Liver (tissue), 9 donors: ENCODE measurements around the gene PDLIM7. TPM values are rescaled to one million over a fixed set of nuclear protein-coding genes. Genes with fewer than 3 reads are reported as not detected.

Experiments used
- DNase-seq: peaks from one replicate; pipeline ENCODE4 v3.0.0-alpha.2; 2017; ENCODE audit warnings: low spot score
- H3K27ac ChIP-seq, 2 donors: one replicate each; pipeline ENCODE4 v1.7.0; 2013; ENCODE audit warnings: inconsistent platforms in 2 of 2, low read length in 2 of 2, control low read depth in 1 of 2, low read depth in 1 of 2, mild to moderate bottlenecking in 1 of 2
- H3K27me3 ChIP-seq, 4 donors: one replicate each; pipeline versions ENCODE4 v1.6.1 to v1.7.0; 2013; ENCODE audit warnings: low read length in 3 of 4, inconsistent platforms in 1 of 4, mild to moderate bottlenecking in 1 of 4, moderate library complexity in 1 of 4; ENCODE audit not compliant: control insufficient read depth in 4 of 4, insufficient read depth in 4 of 4
- H3K36me3 ChIP-seq, 4 donors: one replicate each; pipeline versions ENCODE4 v1.6.1 to v1.7.0; 2013; ENCODE audit warnings: low read length in 3 of 4, mild to moderate bottlenecking in 3 of 4, low read depth in 1 of 4, moderate library complexity in 1 of 4; ENCODE audit not compliant: control insufficient read depth in 4 of 4, insufficient read depth in 3 of 4
- H3K4me1 ChIP-seq, 4 donors: one replicate each; pipeline versions ENCODE4 v1.6.1 to v1.7.0; 2013; ENCODE audit warnings: low read length in 3 of 4, mild to moderate bottlenecking in 3 of 4, moderate library complexity in 1 of 4; ENCODE audit not compliant: control insufficient read depth in 4 of 4, insufficient read depth in 4 of 4
- H3K4me3 ChIP-seq, 3 donors: one replicate each; pipeline versions ENCODE4 v1.6.1 to v1.7.0; 2013; ENCODE audit warnings: low read length in 3 of 3, control low read depth in 1 of 3, low read depth in 1 of 3, mild to moderate bottlenecking in 1 of 3
- H3K9ac ChIP-seq, 2 donors: one replicate each; pipeline ENCODE4 v1.7.0; 2013; ENCODE audit warnings: low read length in 2 of 2, mild to moderate bottlenecking in 2 of 2, moderate library complexity in 2 of 2, control low read depth in 1 of 2, low read depth in 1 of 2
- H3K9me3 ChIP-seq, 4 donors: one replicate each; pipeline versions ENCODE4 v1.6.1 to v1.7.0; 2013; ENCODE audit warnings: low read length in 3 of 4; ENCODE audit not compliant: control insufficient read depth in 4 of 4
- ATF3 ChIP-seq: IDR thresholded peaks from 2 replicates; pipeline ENCODE4 v1.6.1; 2016; ENCODE audit warnings: antibody characterized with exemption
- CTCF ChIP-seq: fragments of 150-350 bp; IDR thresholded peaks from 2 replicates; pipeline ENCODE4 v1.5.1; 2017; ENCODE audit warnings: improper control_type of control experiment, low read depth, low read length; ENCODE audit not compliant: missing input control
- EGR1 ChIP-seq, 2 donors: IDR thresholded peaks; 2 replicates each; pipeline ENCODE4 v1.6.1; 2016 to 2018; ENCODE audit warnings: antibody characterized with exemption in 2 of 2, low read depth in 2 of 2
- FOXA2 ChIP-seq: IDR thresholded peaks from 2 replicates; pipeline ENCODE4 v1.6.1; 2016; ENCODE audit warnings: antibody characterized with exemption
- GABPA ChIP-seq, 2 donors: IDR thresholded peaks in 1 of 2; conservative IDR thresholded peaks in 1 of 2; 2 replicates each; pipeline ENCODE4 v1.6.1; 2016; ENCODE audit warnings: antibody characterized with exemption in 2 of 2, mild to moderate bottlenecking in 1 of 2, moderate library complexity in 1 of 2
- HNF4G ChIP-seq: IDR thresholded peaks from 2 replicates; pipeline ENCODE4 v1.6.1; 2016; ENCODE audit warnings: antibody characterized with exemption
- JUND ChIP-seq, 2 donors: IDR thresholded peaks; 2 replicates each; pipeline ENCODE4 v1.6.1; 2016; ENCODE audit warnings: antibody characterized with exemption in 2 of 2
- NR2F2 ChIP-seq: IDR thresholded peaks from 2 replicates; pipeline ENCODE4 v1.6.1; 2016; ENCODE audit warnings: antibody characterized with exemption
- RAD21 ChIP-seq, 2 donors: IDR thresholded peaks; 2 replicates each; pipeline ENCODE4 v1.6.1; 2016; ENCODE audit warnings: antibody characterized with exemption in 2 of 2, mild to moderate bottlenecking in 2 of 2
- REST ChIP-seq: IDR thresholded peaks from 2 replicates; pipeline ENCODE4 v1.6.1; 2016; ENCODE audit warnings: antibody characterized with exemption, mild to moderate bottlenecking
- RXRA ChIP-seq, 2 donors: IDR thresholded peaks; 2 replicates each; pipeline ENCODE4 v1.6.1; 2017 to 2018; ENCODE audit warnings: antibody characterized with exemption in 2 of 2, mild to moderate bottlenecking in 1 of 2
- TAF1 ChIP-seq: conservative IDR thresholded peaks from 2 replicates; pipeline ENCODE4 v1.6.1; 2016; ENCODE audit warnings: antibody characterized with exemption, mild to moderate bottlenecking
- YY1 ChIP-seq: IDR thresholded peaks from 2 replicates; pipeline ENCODE4 v1.6.1; 2016; ENCODE audit warnings: antibody characterized with exemption, mild to moderate bottlenecking
- ZBTB33 ChIP-seq: IDR thresholded peaks from 2 replicates; pipeline ENCODE4 v1.6.1; 2016; ENCODE audit warnings: antibody characterized with exemption
- WGBS: extraction: QIAGEN DNeasy Blood & Tissue Kit; methylation state at CpG from one replicate; pipeline ENCODE4 v1.1.7; 2013; 5-methylcytosine and 5-hydroxymethylcytosine counted together
- polyA plus RNA-seq, 2 donors: library from polyadenylated mRNA; stranded (reverse) in 1 of 2; unstranded in 1 of 2; fragments of 200-250 nt in 1 of 2; fragments of >200 nt in 1 of 2; fragmentation: Nextera tagmentation in 1 of 2; extraction: Ambion mirVana in 1 of 2; gene quantifications; one replicate each; pipeline versions ENCODE4 v1.2.1 to v1.2.3, GENCODE V29; 2013 to 2015
- total RNA-seq, 2 donors: library from RNA; depleted of rRNA; stranded (reverse); fragments of >200 nt; gene quantifications; one replicate each; pipeline ENCODE4 v1.2.3, GENCODE V29; 2014
- donor health status: healthy.
- donor health status: healthy.
- donor health status: healthy.
- donor health status: healthy.
- donor health status: healthy.

The PDLIM7 gene
- total and polyA plus RNA-seq, 4 donors, result 5.5 to 36.0 (median 8.5) TPM

- Histone ChIP-seq H3K36me3 (no peaks in the 10 kb centered on the region), H3K27me3 (no peaks in the 10 kb centered on the region), H3K4me3 (no peak overlapping the region), H3K4me1 (peaks cover 3 to 28% (median 15%) of the 10 kb centered on the region in 4 donors), H3K27ac (no peak overlapping the region), H3K9ac (no peak overlapping the region), H3K9me3 (no peaks in the 10 kb centered on the region)
- no peak for DNase-seq
- WGBS, result 91% methylated on average over 17 of the region's 17 CpGs
- TF ChIP-seq GABPA (IDR thresholded peaks at IDR 0.05 in 1 of 2, conservative IDR thresholded peaks at IDR 0.05 in 1 of 2) (no peak), HNF4G (no peak), JUND (IDR thresholded peaks at IDR 0.05) (no peak), CTCF (no peak), FOXA2 (no peak), RAD21 (IDR thresholded peaks at IDR 0.05) (no peak), ZBTB33 (no peak), ATF3 (no peak), EGR1 (IDR thresholded peaks at IDR 0.05; ENCODE audit: low read depth in 2 of 2) (no peak), YY1 (no peak), REST (no peak), RXRA (IDR thresholded peaks at IDR 0.05) (no peak), TAF1 (no peak), NR2F2 (no peak)
Measured at GRCh38 chr5:177452688-177453638, 44.4 kb downstream of the PDLIM7 start.
